HG03103 (cell line): ENCODE measurements around the gene ATP8B1.
A peak's percentile ranks its signal among the peaks of the same experiment; 100 is the strongest.
"Not testable (repeated sequence)": the region's sequence is repeated elsewhere in the genome, so short reads cannot be mapped to it uniquely, and the experiment has no call there.

Experiments
- ATAC-seq: cut with Tn5 transposase; IDR thresholded peaks from one replicate; pipeline ENCODE4 v1.9.1; 2021; ENCODE audit warnings: low read depth; ENCODE audit not compliant: unreplicated experiment

The ATP8B1 gene

DNA sequence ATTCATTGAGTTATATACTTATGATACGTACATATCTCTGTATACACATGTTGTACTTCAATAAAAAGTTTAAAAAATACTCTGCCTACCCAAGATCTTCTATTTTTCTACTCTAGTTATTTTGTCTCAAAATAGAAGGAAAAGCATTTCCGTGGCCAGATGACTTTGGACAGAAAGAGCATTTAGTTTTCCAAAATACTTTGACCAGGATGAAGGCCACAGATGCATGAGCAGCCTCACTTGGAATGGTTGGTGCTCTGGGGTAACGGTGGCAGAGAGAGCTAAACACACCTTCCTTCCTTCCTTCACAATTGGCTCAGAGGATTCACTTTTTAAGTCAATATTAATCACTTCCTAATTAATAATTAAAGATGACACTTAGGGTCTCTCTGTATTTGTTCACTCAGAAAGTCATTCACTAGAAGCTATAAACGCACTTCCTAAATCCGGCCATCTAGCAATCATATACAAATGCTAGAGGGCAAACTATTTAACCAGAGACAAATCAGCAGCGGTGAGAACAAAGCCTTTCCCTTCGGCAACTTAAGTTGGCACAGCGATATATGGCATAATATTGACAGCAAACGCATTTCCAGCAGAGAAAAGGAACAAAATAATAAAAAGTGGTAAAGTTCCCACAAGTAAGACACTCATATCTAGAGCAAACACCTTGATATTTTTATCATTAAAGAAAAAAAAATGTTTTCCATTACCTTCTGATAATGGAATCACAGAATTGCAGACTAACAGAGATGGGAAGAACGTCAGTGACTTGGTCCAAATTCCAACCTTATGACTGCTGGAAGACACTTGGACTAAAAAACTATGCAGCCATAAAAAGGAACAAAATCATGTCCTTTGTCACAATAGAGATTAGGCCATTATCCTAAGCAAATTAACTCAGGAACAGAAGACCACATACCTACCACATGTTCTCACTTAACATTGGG lies 125.6 kb downstream of the ATP8B1 start:
- ATAC-seq, result no peak

DNA sequence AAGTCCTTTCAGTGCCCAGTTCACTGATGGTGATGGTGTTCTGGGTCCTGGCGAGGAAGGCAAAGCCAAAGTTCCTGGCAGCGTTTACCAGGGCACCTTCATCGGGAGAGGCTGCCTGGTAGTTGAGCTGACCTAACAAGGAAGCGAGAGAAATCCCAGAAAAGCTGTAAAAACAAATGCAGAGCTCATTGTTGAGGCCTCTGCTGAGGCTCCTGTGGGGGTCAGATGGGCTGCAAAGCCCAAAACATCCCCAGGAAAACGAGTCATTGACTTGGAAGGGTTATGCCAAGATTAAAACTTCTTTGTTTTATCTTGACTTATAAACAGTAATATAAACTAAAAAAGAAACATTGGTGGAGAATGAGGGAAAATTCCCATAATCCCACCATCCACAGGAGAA lies 128.2 kb downstream of the ATP8B1 start:
- no peak for ATAC-seq

DNA sequence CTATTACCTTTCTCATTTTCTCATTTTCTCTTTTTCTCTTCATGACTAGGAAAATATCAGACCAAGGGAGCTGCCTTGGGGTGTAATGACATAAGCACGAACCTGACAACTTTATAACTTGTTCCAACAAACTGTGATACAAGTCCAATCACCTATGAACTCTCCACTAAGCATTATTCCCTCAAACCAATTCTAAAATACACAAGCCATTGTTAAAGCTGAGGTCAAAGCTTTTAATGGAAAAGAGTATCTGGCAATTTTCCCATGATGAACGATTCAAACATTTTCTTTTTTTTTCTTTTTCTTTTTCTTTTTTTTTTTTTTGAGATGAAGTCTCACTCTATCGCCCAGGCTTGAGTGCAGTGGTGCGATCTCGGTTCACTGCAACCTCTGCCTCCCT lies 133.1 kb downstream of the ATP8B1 start:
- ATAC-seq, result no peak

DNA sequence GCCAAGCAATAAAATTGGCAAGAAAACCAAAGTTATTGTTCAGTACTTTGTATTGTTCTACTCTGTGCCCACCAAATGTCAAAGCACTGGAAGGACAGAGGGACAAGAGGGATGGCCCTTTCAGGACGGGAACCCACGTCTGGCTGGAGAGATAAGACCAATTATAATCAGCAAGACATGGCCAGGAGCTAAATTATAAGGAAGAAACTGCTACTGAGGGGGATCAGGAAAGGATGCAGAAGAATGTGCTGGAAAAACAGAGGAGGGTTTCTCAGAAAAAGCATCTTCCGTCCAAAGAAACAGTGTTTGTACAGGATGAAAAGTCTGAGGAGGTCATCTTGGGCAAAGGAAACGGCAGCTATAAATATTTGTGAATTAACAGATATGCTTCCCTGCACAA lies 135.1 kb downstream of the ATP8B1 start:
- no peak for ATAC-seq

DNA sequence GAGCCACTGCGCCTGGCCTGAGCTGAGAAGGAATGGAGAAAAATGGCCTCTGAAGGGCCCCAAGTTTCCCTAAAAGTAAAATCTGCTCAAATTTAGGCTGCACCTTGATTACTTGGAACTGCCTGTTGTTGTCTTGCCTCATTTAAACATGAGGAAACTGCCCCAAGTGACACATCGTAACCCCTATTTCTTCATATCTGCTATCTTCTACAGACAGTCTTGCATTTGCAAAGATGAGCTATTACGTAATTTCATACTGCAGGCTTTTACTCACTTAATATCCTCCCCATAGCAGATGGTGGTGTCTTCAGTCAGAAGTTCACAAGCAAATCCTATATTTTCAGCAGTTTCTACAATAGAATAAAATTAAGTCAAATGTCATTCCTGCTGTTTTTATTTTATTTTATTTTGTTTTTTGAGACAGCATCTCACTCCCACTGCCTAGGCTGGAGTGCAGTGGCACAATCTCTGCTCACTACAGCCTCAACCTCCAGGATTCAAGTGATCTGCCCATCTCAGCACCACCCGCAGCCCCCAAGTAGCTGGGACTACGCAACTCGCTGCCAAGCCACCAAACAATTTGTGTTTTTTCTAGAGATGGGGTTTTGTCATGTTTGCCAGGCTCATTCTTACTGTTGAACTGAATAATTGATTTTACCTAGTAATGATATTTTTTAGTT lies 136.2 kb downstream of the ATP8B1 start:
- no peak for ATAC-seq

DNA sequence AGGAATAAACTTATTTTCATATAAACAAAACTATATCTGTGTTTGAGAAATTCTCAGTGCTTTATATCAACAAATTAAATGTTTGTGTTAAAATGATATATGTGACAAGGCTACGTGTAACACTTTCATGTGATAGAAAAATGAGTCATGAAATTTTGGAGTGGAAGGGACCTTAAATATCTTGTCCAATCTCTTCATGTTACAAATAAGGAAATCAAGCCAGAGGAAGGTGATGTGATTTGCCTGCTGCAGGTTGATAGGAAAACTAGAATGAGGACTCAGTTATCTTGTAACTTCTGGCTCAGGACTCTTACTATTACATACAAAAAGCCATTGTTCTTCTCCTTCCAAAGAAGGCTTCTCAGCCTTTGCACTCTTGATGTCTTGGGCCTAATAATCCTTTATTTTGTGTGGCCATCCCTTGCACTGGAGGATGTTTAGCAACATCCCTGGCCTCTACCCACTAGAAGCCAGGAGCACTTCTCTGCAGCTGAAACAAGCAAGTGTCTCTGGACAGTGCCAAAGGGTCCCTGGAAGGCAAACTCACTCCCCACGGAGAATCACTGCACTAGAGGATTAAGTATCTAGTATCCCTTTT lies 138.4 kb downstream of the ATP8B1 start:
- ATAC-seq, result no peak

DNA sequence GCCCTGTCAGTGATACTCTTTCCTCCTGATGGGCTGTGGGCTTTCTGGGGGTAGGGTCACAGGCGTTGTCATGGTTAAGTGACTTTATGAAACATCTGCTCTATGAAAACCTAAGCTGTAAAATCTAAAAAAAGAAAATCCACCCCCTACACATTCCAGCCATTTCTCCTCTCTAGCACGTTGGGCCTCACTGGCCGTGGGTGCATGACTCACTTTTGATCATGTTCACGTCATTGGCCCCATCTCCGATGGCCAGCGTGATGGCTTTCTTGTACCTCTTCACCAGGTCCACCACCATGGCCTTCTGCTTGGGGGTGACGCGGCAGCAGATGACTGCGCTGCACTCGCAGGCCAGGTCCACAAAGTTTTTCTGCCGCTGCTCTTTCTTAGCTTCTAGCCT lies 142.2 kb downstream of the ATP8B1 start:
- no peak for ATAC-seq

DNA sequence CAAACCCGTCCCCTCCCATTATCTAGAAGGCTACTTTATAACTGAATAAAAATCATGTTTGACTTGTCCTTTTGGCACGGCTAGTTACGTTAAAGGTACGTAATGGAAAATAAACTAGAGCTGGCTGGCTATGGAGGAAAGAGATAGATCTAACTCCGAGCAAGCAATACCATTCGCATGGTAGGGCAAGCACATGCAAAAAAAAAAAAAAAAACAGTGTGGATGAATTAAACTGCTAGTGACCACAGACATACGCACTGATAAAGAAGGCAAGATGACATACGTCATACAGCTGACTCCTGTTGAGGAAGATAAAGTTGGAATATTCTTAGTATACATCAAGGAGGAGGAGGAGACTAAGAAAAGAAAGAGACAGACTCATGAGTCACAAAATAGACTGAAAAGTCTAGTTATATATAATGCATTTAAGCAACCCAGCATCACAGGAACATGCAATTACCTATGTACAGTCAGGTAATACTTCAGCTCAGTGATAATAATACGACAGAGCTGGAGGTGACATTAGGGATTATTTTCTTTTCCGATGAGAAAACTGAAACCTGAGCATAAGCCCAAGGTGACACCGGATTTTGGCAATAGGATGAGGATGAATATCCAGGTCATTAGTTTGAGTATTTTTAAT lies 143.5 kb downstream of the ATP8B1 start:
- ATAC-seq, result no peak

DNA sequence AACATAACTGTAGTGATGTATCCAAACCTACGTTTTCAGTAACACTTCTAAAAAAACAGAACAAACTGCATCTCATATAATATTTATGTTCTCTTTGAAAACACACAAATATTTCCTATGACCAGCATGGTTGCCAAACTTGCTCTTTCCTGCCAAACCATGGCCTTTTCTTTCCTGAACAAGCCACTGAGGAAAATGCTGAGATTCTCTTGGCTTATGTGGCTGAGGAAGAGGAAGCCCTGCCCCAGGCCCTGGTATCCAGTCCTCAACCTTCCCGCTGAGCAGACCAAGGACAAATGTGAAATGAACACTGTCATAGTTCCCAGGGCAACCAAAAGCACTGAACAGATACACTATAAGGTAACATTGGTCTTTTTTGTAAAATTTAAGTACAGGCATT lies 145.6 kb downstream of the ATP8B1 start:
- ATAC-seq, result no peak

DNA sequence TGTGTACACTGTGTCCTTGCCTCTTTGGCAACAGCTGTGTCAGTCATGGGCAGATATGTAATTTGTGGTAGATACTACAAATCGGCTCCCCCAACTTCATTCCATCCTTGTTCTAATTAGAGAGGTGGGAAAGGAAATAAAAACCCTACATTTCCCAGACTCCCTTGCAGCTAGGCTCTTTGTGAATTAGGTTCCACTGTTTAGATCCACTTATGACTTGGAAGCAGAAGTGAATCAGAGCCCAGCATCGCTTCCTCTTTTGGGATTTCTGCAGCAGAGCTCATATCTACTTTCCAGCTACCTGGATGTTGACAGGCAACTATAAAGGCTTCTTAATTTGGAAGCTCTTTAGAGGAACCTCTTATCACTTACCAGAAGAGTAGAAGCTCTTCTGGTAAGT lies 147.4 kb downstream of the ATP8B1 start:
- ATAC-seq, result no peak

DNA sequence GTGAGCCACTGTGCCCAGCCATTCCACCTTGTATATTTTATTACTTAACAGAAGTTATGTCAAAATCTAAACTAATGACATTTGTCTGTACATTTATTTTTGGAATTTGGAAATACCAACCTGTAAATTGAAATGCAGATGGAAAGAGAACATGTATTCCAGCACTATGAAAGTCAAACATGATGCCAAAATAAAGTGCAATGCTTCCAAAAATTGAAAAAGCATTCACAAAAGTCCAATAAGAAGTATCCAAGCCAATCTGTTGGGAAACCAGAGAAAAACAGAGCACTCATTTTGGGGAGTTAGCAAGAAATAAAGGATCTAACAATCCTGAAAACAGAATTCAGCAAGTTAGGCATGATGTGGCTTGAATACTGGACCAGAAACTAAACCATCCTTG lies 151.2 kb downstream of the ATP8B1 start:
- ATAC-seq, result no peak

DNA sequence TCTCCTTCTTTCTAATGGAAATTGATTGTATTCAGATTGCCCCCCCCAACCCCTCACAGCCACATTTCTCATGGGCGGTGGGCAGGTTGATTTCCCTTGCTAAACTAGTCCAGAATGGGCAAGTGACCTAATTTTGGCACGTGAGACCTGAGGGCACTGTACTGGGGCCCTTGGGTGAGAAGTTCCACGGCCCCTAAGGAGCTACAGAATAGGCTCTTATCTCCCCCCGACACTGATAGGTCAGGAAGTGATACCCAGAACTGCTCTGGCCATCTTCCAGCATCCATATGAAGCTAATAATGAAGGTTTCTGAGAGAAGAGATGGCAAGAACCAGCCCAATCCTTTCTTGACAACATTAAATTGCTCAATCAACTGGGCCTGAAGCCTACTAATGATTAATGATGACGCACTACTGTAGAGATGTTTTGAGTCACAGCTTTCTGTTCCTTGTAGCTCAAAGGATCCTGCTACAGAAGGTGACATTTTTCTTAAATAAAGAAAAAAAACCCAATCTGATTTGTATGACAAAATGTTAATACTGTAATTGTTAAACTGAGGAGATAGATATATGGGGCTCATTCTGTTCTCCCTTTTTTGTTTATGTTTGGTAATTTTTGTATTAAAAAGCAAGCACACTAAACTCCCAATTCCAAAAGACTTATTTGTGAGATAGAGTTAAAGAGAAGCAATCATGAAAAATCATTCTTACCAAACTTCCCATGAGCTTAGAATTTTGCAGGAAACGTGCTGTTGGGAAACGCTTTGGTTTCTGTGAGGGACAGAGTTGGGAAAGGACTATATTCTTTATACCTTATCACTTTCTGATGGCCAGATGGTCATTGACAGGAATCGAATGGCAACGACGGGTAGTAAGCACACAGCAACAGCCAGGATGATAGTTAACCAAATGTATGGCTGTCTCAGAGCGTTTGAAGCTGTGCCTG lies 153.3 kb downstream of the ATP8B1 start:
- ATAC-seq, result peak; percentile 68

DNA sequence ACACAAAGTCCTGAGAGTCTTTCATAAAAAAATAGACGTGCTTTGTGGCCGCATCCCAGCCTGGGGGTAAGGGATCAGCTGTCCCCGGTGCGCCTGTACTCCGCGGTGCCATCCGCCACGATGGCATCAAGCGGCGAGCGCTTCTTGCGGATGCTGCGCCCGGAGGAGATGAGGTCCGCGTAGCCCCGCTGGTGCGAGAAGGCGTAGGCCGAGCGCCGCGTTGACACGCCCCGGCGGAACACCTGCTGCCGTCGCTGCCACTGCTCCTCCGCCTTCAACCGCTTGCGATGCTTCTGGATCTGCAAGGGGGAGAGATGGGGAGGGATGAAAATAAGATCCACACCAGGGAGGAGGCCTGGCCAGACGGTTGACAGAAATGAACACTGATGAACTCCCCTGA lies 154.7 kb downstream of the ATP8B1 start:
- ATAC-seq, result no peak

DNA sequence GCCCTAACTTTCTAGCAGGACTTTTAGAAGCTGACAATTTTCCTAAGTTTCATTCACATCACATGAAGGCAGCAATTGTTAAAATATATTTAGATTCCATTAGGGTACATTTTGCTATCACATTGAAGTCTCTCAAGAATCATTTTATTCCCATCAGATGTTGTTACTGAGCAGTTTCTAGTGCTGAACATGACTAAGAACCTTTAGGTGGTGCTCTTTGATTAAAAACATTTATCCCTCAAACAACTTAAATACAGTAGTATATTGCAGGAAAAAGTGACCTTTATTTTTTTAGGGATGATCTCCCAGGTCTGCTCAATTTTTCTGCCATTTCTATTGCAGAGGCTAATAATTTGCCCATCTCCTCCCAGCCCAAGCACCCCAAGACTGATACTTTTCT lies 158.6 kb downstream of the ATP8B1 start:
- no peak for ATAC-seq

DNA sequence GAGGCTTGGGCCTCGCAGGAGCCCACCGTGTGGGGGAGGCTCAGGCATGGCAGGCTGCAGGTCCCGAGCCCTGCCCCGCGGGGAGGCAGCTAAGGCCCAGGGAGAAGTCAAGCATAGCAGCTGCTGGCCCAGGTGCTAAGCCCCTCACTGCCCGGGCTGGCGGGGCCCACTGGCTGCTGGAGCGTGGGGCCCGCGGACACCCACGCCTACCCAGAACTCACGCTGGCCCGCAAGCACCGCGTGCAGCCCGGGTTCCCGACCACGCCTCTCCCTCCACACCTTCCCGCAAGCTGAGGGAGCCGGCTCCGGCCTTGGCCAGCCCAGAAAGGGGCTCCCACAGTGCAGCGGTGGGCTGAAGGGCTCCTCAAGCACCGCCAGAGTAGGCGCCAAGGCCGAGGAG lies 159.4 kb downstream of the ATP8B1 start:
- ATAC-seq, result not testable (repeated sequence)

DNA sequence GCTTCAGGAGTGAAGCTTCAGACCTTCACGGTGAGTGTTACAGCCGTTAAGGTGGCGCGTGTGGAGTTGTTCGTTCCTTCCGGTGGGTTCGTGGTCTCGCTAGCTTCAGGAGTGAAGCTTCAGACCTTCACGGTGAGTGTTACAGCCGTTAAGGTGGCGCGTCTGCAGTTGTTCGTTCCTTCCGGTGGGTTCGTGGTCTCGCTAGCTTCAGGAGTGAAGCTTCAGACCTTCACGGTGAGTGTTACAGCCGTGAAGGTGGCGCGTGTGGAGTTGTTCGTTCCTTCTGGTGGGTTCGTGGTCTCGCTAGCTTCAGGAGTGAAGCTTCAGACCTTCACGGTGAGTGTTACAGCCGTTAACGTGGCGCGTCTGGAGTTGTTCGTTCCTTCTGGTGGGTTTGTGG lies 160.7 kb downstream of the ATP8B1 start:
- ATAC-seq, result not testable (repeated sequence)

DNA sequence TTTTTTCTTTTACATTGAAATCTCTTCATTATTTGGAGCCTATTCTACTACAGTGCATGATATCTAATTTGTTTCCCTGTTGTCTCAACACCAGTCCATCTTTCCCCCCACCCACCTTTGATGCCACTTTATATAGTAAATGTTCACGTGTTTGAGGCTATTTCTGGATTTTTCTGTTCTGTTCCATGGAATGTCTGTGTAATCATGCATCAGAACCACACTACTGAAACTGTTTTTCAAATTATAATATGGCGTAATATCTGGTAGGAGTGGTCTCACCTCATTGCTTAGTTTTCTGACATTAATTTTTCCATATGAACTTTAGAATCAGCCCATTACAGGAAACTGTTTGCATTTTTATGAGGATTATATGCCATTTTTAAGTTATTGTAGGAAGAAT lies 162.4 kb downstream of the ATP8B1 start:
- no peak for ATAC-seq

DNA sequence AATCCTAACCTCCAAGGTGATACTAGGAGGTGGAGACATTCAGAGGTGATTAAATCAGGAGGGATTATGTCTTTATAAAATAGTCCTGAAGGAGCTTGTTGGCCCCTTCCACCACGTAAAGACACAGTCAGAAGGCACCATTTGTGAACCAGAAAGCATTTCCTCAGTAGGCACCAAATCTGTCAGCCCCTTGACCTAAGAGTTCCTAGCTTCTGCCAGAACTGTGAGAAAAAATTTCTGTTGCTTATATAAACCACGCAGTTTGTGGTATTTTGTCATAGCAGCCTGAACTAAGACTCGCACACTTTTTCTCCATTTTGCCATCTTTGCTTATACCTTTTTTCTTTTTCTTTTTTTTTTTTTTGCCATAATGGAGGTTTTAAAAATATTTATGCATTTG lies 162.9 kb downstream of the ATP8B1 start:
- no peak for ATAC-seq

DNA sequence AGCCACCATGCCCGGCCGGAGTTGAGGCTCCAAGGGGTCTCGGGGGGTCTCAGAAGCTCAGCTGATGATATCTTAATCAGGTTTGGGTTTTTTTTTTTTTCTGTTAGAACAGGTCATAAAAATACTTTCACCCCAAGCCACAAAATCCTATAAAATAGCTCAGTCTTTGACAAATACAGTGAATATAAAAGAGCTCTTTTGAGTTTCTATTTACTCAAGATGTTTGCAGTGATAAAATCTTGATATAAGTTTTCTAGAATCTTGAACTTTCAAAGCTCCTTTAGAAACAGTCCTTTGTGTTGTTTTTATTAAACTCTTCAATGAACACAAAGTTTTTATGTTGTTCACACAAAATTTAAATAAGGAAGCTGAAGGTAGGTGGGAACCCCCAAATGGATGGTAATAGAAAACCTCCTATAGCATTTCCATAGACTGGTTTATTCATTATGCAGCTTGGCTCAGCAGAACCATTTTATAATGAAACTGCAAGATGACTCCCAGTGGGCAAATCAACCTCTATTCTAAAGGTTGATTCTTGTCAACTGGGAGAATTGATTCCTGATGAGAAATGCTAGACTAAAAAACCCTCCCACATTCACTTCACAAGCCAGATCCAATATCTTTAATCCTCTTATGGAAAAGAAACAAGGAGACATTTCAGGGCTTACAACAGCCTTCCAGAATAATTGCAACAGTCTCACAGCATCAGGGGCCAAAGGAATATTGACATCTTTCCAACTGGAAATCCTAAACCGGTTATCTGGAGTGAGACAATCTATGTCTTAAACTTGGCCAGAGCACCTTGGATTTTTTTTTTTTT lies 167.9 kb downstream of the ATP8B1 start:
- no peak for ATAC-seq
